Spinal cord (tissue), 10 donors: ENCODE measurements around the gene CARMIL3. TPM values are rescaled to one million over a fixed set of nuclear protein-coding genes. Genes with fewer than 3 reads are reported as not detected.

ENCODE experiments used
- DNase-seq, 6 donors: peaks; one replicate each; pipeline versions ENCODE4 v3.0.0 to v3.0.0-alpha.2; 2013 to 2015; ENCODE audit warnings: low spot score in 6 of 6, low read depth in 4 of 6
- H3K27ac ChIP-seq: one replicate; pipeline ENCODE4 v1.5.1; 2013; ENCODE audit warnings: low read depth, low read length, control low read depth
- H3K27me3 ChIP-seq: one replicate; pipeline ENCODE4 v1.6.1; 2013; ENCODE audit warnings: low read length; ENCODE audit not compliant: control insufficient read depth, insufficient read depth
- H3K36me3 ChIP-seq: one replicate; pipeline ENCODE4 v1.6.1; 2013; ENCODE audit warnings: low read length; ENCODE audit not compliant: control insufficient read depth, insufficient read depth
- H3K4me1 ChIP-seq: one replicate; pipeline ENCODE4 v1.6.1; 2013; ENCODE audit warnings: low read length; ENCODE audit not compliant: control insufficient read depth, insufficient read depth
- H3K4me3 ChIP-seq: one replicate; pipeline ENCODE4 v1.5.1; 2013; ENCODE audit warnings: low read depth, low read length, control low read depth
- H3K9me3 ChIP-seq: one replicate; pipeline ENCODE4 v1.6.1; 2013; ENCODE audit warnings: low read length; ENCODE audit not compliant: control insufficient read depth, insufficient read depth
- whole genome bisulfite sequencing: methylation state at CpG from one replicate; pipeline ENCODE4 v1.1.5; 2013; ENCODE audit warnings: missing lambda C conversion rate; ENCODE audit not compliant: insufficient coverage; 5-methylcytosine and 5-hydroxymethylcytosine counted together
- polyA plus RNA-seq, 2 donors: library from polyadenylated mRNA; unstranded; fragments of 120-200 nt; gene quantifications; one replicate each; pipeline ENCODE4 v1.2.1, GENCODE V29; 2013; ENCODE audit not compliant: insufficient read length in 2 of 2
- total RNA-seq, 2 donors: library from RNA; depleted of rRNA in 1 of 2; stranded (reverse); fragments of 120-200 nt in 1 of 2; fragments of >200 nt in 1 of 2; gene quantifications; one replicate each; pipeline versions ENCODE4 v1.2.3 to v1.2.4, GENCODE V29; 2013 to 2014
- donor health status: healthy.

CARMIL3 gene
- total and polyA plus RNA-seq, 4 donors: 10.2 to 43.2 (median 22.4) TPM

GRCh38 chr14:24072881-24073877 lies 21.4 kb downstream of the CARMIL3 start:
- H3K27me3 ChIP-seq: no peaks in the 10 kb centered on the region
- peaks cover 26% of the 10 kb centered on the region for H3K4me1 ChIP-seq
- H3K4me3 ChIP-seq: no peak overlapping the region
- DNase-seq: no peak
- no peaks in the 10 kb centered on the region for H3K9me3 ChIP-seq
- peaks cover 16% of the 10 kb centered on the region for H3K36me3 ChIP-seq
- 89% methylated on average over 23 of the region's 26 CpGs for WGBS
- no peak overlapping the region for H3K27ac ChIP-seq

DNA sequence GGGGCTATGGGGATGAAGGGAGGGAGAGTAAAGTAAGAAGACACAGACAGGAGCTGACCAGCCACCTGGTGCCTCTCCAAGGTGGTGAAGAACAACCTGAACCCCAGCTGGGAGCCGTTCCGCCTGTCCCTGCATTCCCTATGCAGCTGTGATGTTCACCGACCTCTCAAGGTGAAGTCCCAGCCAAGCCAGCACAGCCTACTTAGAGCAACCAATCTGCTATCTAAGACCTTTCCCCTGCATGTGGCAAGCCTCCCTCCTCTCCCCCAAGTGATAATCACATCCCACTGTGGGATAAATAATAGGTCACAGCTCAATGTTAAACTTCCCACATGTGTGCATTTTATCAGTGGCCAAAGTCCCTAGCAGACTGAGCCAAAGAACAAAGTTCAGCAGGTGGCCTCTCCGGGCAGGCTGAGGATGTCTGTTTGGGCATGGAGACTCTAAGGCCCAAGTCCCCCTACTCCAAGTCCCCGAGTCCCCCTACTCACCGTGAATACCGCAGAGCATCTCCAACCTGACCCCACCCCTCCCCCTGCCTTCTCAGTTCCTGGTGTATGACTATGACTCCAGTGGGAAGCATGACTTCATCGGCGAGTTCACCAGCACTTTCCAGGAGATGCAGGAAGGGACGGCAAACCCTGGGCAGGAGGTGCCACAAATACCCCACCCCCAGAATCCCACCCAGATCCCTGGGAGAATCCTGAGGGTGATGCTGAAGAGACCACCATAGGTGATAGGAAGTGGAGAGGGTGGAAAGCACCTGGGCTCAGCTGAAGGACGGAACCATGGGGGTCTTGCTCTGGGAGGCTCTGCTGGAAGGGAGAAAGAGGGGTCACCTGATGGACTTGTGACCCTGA lies 23.0 kb downstream of the CARMIL3 start:
- H3K27ac ChIP-seq: no peak overlapping the region
- H3K4me3 ChIP-seq: no peak overlapping the region
- no peaks in the 10 kb centered on the region for H3K9me3 ChIP-seq
- no peaks in the 10 kb centered on the region for H3K27me3 ChIP-seq
- H3K36me3 ChIP-seq: peaks cover 6% of the 10 kb centered on the region
- WGBS: 89% methylated on average over 5 of the region's 11 CpGs
- H3K4me1 ChIP-seq: peaks cover 33% of the 10 kb centered on the region
- DNase-seq: no peak

GRCh38 chr14:24075485-24076301 lies 23.9 kb downstream of the CARMIL3 start:
- no peaks in the 10 kb centered on the region for H3K9me3 ChIP-seq
- no peak overlapping the region for H3K4me3 ChIP-seq
- peaks cover 38% of the 10 kb centered on the region for H3K4me1 ChIP-seq
- DNase-seq: no peak
- no peak overlapping the region for H3K27ac ChIP-seq
- no peaks in the 10 kb centered on the region for H3K27me3 ChIP-seq
- 94% methylated on average over 3 of the region's 11 CpGs for WGBS
- H3K36me3 ChIP-seq: peaks cover 6% of the 10 kb centered on the region

DNA sequence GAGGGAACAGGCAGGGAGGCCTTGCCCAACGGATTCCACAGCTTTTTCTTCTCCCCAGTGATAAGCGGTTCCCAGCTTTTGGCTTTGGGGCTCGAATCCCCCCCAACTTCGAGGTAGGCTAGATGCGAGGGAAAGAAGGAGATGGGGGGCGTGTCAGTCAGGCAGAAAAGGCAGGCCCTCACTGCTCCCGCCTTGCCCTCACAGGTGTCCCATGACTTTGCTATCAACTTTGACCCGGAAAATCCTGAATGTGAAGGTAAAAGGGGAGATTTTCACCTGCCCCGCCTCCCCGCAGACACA lies 24.4 kb downstream of the CARMIL3 start:
- Histone ChIP-seq H3K36me3 (peaks cover 6% of the 10 kb centered on the region), H3K9me3 (no peaks in the 10 kb centered on the region), H3K4me1 (peaks cover 43% of the 10 kb centered on the region), H3K4me3 (no peak overlapping the region), H3K27me3 (no peaks in the 10 kb centered on the region), H3K27ac (no peak overlapping the region)
- 94% methylated on average over 7 of the region's 10 CpGs for WGBS
- DNase-seq: no peak

- H3K36me3 ChIP-seq: peaks cover 6% of the 10 kb centered on the region
- WGBS: 94% methylated on average over 23 of the region's 23 CpGs
- H3K4me3 ChIP-seq: no peak overlapping the region
- no peak overlapping the region for H3K27ac ChIP-seq
- DNase-seq: no peak
- no peaks in the 10 kb centered on the region for H3K9me3 ChIP-seq
- peaks cover 42% of the 10 kb centered on the region for H3K4me1 ChIP-seq
- peaks cover 4% of the 10 kb centered on the region for H3K27me3 ChIP-seq
Observed at GRCh38 chr14:24077086-24077485, 25.3 kb downstream of the CARMIL3 start.

DNA sequence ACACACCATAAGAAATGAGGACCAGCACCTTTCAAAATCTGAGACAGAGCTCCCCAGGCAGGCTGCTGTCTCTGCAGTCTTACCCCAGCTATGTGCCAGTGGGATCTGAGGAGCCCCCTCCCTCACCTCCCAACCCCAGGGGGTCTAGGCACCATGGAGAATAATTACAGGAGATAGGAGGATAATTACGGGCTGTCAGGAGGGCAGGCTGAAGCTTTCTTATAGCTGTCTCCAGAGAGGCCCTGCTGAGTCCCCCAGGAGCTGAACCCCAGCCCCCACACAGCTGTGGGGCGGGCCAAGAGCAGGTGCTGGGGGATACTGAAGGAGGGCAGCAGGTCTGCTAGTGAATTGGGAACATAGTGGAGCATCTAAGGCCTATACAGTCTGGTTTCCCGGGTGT lies 26.3 kb downstream of the CARMIL3 start:
- 43% methylated on average over 3 of the region's 3 CpGs for WGBS
- Histone ChIP-seq H3K9me3 (no peaks in the 10 kb centered on the region), H3K4me3 (no peak overlapping the region), H3K27me3 (peaks cover 8% of the 10 kb centered on the region), H3K4me1 (peaks cover 36% of the 10 kb centered on the region), H3K36me3 (peaks cover 6% of the 10 kb centered on the region), H3K27ac (no peak overlapping the region)
- DNase-seq: no peak

DNA sequence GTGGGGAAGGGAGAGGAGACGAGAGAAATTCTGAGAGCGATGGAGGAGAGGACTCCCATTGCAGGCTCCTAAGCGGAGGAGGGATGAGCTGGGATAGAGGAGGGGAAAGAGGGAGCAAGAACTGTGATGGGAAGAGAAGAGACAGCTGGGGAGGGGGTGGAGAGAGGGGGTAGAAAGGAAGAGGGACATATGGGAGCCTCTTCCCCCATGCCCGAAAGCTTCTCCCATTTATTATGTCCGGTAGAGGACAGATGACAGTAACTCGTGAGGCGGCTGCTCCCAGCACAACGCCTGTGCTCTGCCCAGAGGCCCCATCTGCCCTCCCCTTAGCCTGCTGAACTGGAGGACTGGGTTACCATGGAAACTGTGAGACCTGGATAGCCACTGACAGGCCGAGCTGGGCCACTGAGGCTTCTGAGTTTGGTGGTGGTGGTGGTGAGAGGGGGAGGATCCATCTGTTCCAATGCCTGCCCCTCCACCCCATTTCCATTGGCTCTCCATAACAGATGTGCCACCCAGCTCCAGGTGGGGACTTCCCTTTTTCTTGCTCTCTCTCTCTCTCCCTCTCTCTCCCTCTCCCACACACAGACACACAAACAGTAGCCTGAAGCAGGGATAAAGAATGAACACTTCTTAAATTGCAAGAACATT lies 27.8 kb downstream of the CARMIL3 start:
- DNase-seq: peak in 2 of 6 donors; percentile 59 to 94

GRCh38 chr14:24080142-24080530 lies 28.3 kb downstream of the CARMIL3 start:
- Histone ChIP-seq H3K4me3 (no peak overlapping the region), H3K27me3 (peaks cover 8% of the 10 kb centered on the region), H3K27ac (no peak overlapping the region), H3K4me1 (peaks cover 32% of the 10 kb centered on the region), H3K36me3 (peaks cover 6% of the 10 kb centered on the region), H3K9me3 (no peaks in the 10 kb centered on the region)
- no peak for DNase-seq
- 66% methylated on average over 6 of the region's 6 CpGs for WGBS

More for the DNA sequence above, 27.8 kb downstream of the CARMIL3 start:
- no peaks in the 10 kb centered on the region for H3K9me3 ChIP-seq
- 26% methylated on average over 7 of the region's 9 CpGs for WGBS
- H3K36me3 ChIP-seq: peaks cover 6% of the 10 kb centered on the region
- peaks cover 32% of the 10 kb centered on the region for H3K4me1 ChIP-seq
- no peak overlapping the region for H3K4me3 ChIP-seq
- H3K27me3 ChIP-seq: peaks cover 8% of the 10 kb centered on the region
- H3K27ac ChIP-seq: no peak overlapping the region
